Naive thymus-derived CD4-positive, alpha-beta T cell (primary cell): ENCODE results near the gene UNC13A. TPM values are rescaled to one million over a fixed set of nuclear protein-coding genes. Genes with fewer than 3 reads are reported as not detected.

ENCODE experiments used
- ATAC-seq: fragments of 150-1000 bp; cut with Tn5 transposase; 2 replicates; pipeline ENCODE4 v1.10.0; 2021; ENCODE audit warnings: mild to moderate bottlenecking, moderate library complexity
- CTCF ChIA-PET: fragments of 350-600 bp; sonication (Branson Sonifier 250); formaldehyde crosslinking; loops from one replicate; lab custom pipeline; 2021; ENCODE audit warnings: antibody characterized with exemption; lab: Charles Lee
- POLR2A ChIA-PET: fragments of 350-600 bp; sonication (Branson Sonifier 250); formaldehyde crosslinking; loops from one replicate; lab custom pipeline; 2021; ENCODE audit warnings: antibody characterized with exemption, inconsistent platforms; lab: Charles Lee
- DNase-seq, 9 donors: peaks; one replicate each; pipeline versions ENCODE4 v3.0.0 to v3.0.0-alpha.2; 2020 to 2022; ENCODE audit warnings: mixed read lengths in 1 of 9
- H3K27ac ChIP-seq: one replicate; pipeline ENCODE4 v1.7.0; 2013; ENCODE audit warnings: mild to moderate bottlenecking, low read depth, low read length, moderate library complexity
- H3K27me3 ChIP-seq, 2 donors: one replicate each; pipeline ENCODE4 v1.7.0; 2013; ENCODE audit warnings: low read length in 2 of 2, mild to moderate bottlenecking in 2 of 2, moderate library complexity in 2 of 2; ENCODE audit not compliant: control insufficient read depth in 2 of 2, insufficient read depth in 2 of 2
- H3K36me3 ChIP-seq, 3 experiments: 1 replicate in 2 of 3; 2 replicates in 1 of 3; pipeline ENCODE4 v1.7.0; 2013; ENCODE audit warnings: low read length in 3 of 3, mild to moderate bottlenecking in 3 of 3, moderate library complexity in 1 of 3; ENCODE audit not compliant: insufficient read depth in 3 of 3, control insufficient read depth in 2 of 3
- H3K4me1 ChIP-seq, 2 donors: one replicate each; pipeline ENCODE4 v1.7.0; 2013; ENCODE audit warnings: low read length in 2 of 2, mild to moderate bottlenecking in 2 of 2, moderate library complexity in 1 of 2; ENCODE audit not compliant: control insufficient read depth in 2 of 2, insufficient read depth in 2 of 2
- H3K4me3 ChIP-seq: 2 replicates; pipeline ENCODE4 v1.7.0; 2013; ENCODE audit warnings: mild to moderate bottlenecking, low read length
- H3K9me3 ChIP-seq, 3 experiments: 1 replicate in 2 of 3; 2 replicates in 1 of 3; pipeline ENCODE4 v1.7.0; 2013; ENCODE audit warnings: low read length in 3 of 3; ENCODE audit not compliant: control insufficient read depth in 2 of 3
- H3K27ac Mint-ChIP-seq, 9 donors: one replicate each; pipeline ENCODE4 v1.8.0; 2020 to 2022; ENCODE audit warnings: mixed read lengths in 9 of 9, mild to moderate bottlenecking in 8 of 9, moderate library complexity in 5 of 9, inconsistent platforms in 2 of 9
- H3K27me3 Mint-ChIP-seq, 5 donors: one replicate each; pipeline ENCODE4 v1.8.0; 2021 to 2022; ENCODE audit warnings: mixed read lengths in 5 of 5, mild to moderate bottlenecking in 1 of 5
- H3K36me3 Mint-ChIP-seq, 5 donors: one replicate each; pipeline ENCODE4 v1.8.0; 2020 to 2022; ENCODE audit warnings: mixed read lengths in 5 of 5, mild to moderate bottlenecking in 3 of 5, inconsistent platforms in 1 of 5
- H3K4me1 Mint-ChIP-seq, 7 donors: one replicate each; pipeline ENCODE4 v1.8.0; 2020 to 2022; ENCODE audit warnings: mixed read lengths in 7 of 7, mild to moderate bottlenecking in 3 of 7, inconsistent platforms in 1 of 7
- H3K4me3 Mint-ChIP-seq, 10 donors: one replicate each; pipeline ENCODE4 v1.8.0; 2020 to 2022; ENCODE audit warnings: mild to moderate bottlenecking in 10 of 10, mixed read lengths in 10 of 10, moderate library complexity in 6 of 10, inconsistent platforms in 2 of 10
- H3K9me3 Mint-ChIP-seq, 11 donors: one replicate each; pipeline ENCODE4 v1.8.0; 2020 to 2022; ENCODE audit warnings: mixed read lengths in 11 of 11, mild to moderate bottlenecking in 4 of 11, inconsistent platforms in 1 of 11, moderate library complexity in 1 of 11
- intact Hi-C, 2 donors: fragments of 100-400 bp; cut with micrococcal nuclease; formaldehyde crosslinking; loops; one replicate each; pipeline ENCODE4 v1.15.1; 2023
- polyA plus RNA-seq, 2 donors: library from polyadenylated mRNA; unstranded; fragments of 300-500 nt; fragmentation: Illumina TruSeq; gene quantifications; one replicate each; pipeline ENCODE4 v1.2.3, GENCODE V29; 2021
- total RNA-seq, 6 experiments: library from RNA in 5 of 6; stranded (reverse) in 5 of 6; gene quantifications; 1 replicate in 5 of 6; 2 replicates in 1 of 6; pipeline ENCODE4 v1.2.3 and lab custom pipeline; 2021 to 2026

UNC13A gene
- total and polyA plus RNA-seq, 7 experiments from 2014 or later, result 0.02 to 0.30 (median 0.04) TPM; not detected in 1

DNA sequence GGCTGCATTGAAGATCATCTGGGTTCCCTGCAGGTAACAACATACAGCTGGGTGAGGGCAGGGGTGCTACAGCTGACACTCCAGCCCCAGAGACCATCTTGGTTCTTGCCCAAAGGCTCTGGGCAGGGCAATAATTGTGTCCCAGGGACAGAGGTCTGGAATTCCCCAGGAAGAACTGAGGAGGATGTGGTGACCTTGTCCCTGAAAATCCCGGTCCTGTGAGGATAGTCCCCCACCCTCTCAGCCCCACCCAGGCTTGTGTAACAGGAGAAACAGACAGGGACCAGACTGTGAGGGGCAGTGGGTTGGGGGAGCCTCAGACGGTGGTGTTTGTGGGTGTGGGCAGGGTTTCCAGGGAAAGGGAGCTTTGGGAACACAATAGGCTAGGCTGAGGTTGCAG lies 69.2 kb downstream of the UNC13A start:
- DNase-seq (no peak), ATAC-seq (no peak)
- Histone ChIP-seq H3K36me3 (no peaks in the 10 kb centered on the region), H3K4me1 (peaks cover 0 to 5% of the 10 kb centered on the region in 2 donors), H3K4me3 (no peak overlapping the region), H3K27ac (no peak overlapping the region), H3K9me3 (peaks cover 0 to 3% (median 0%) of the 10 kb centered on the region in 3 experiments), H3K27me3 (peaks cover 0 to 4% of the 10 kb centered on the region in 2 donors)
- Mint-ChIP-seq H3K27me3 (peaks cover 17 to 35% (median 26%) of the 10 kb centered on the region in 5 donors), H3K4me1 (peaks cover 0 to 9% (median 4%) of the 10 kb centered on the region in 7 donors), H3K36me3 (peaks cover 0 to 4% (median 0%) of the 10 kb centered on the region in 5 donors), H3K27ac (no peak overlapping the region), H3K9me3 (peaks cover 0 to 13% (median 5%) of the 10 kb centered on the region in 11 donors), H3K4me3 (no peak overlapping the region)
- ChIA-PET CTCF (no interaction called here), POLR2A (no interaction called here)
- intact Hi-C loops, result no loop called here

DNA sequence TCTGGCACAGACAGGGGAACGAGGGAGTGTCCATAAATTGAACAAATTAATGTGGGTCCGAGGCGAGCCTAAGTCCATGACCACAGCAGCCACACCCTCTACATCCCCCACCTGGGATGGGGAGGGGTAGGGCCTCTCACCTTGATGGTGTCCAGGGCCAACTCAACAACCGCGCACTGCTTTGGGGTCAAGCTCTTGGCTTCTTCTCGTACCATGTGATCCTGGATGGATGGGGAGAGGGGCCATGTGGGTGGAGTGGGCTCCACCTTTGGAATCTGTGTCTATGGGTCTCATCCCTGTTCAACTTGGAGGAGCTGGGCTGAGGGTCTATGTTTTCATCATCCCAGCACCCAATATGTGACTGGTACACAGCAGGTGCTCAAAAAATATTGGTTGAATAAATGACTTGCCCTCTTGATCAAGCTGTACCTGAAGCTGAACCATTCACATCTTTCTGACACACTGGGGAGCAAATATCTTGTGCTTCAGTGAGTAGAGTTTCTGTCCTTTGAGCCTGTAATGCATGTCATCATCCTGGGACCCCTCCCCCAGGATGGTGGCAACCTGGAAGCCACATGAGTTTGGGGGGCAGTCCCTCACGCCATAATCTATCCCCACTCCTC lies 69.8 kb downstream of the UNC13A start:
- DNase-seq (no peak), ATAC-seq (no peak)
- Histone ChIP-seq H3K27me3 (peaks cover 0 to 4% of the 10 kb centered on the region in 2 donors), H3K36me3 (no peaks in the 10 kb centered on the region), H3K9me3 (peaks cover 0 to 3% (median 0%) of the 10 kb centered on the region in 3 experiments), H3K4me3 (no peak overlapping the region), H3K4me1 (peaks cover 0 to 5% of the 10 kb centered on the region in 2 donors), H3K27ac (no peak overlapping the region)
- Mint-ChIP-seq H3K4me1 (peaks cover 0 to 9% (median 4%) of the 10 kb centered on the region in 7 donors), H3K27ac (no peak overlapping the region), H3K27me3 (peaks cover 17 to 35% (median 26%) of the 10 kb centered on the region in 5 donors), H3K36me3 (peaks cover 0 to 4% (median 0%) of the 10 kb centered on the region in 5 donors), H3K4me3 (peak overlapping the region in 1 of 10 donors; percentile 44), H3K9me3 (peaks cover 0 to 13% (median 5%) of the 10 kb centered on the region in 11 donors)
- ChIA-PET POLR2A (no interaction called here), CTCF (no interaction called here)
- intact Hi-C loops, result no loop called here

DNA sequence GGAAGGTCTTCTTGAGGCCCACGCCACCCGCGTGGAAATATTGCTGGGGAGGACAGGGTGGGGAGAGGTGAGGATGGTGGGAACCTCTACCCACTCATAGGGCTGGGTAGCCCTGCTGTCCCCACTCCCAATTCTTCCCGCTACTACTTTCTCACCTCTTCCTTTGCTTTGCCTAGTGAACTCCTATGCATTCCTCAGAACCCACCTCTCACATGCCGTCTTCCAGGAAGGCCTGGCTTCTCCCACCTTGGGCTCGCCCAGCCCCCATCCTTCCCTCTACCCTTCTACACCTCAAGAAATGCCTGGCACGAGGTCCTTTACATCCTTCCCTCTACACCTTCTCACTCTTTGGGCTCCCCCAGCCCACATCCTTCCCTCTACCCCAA lies 70.4 kb downstream of the UNC13A start:
- H3K27ac Mint-ChIP-seq, result no peak overlapping the region
- Histone ChIP-seq H3K4me1 (peaks cover 0 to 5% of the 10 kb centered on the region in 2 donors), H3K4me3 (no peak overlapping the region), H3K9me3 (peaks cover 0 to 3% (median 0%) of the 10 kb centered on the region in 3 experiments), H3K27me3 (peaks cover 0 to 4% of the 10 kb centered on the region in 2 donors), H3K27ac (no peak overlapping the region), H3K36me3 (no peaks in the 10 kb centered on the region)
- intact Hi-C loops, result no loop called here
- H3K9me3 Mint-ChIP-seq, result peaks cover 0 to 13% (median 5%) of the 10 kb centered on the region in 11 donors
- peaks cover 0 to 8% (median 4%) of the 10 kb centered on the region in 7 donors for H3K4me1 Mint-ChIP-seq
- ChIA-PET CTCF (interaction anchor here (1.7 kb wide), 1 partner anchor 12 kb away, joined by 6 read pairs; no protein-coding TSS in a partner anchor), POLR2A (no interaction called here)
- peak overlapping the region in 1 of 10 donors; percentile 44 for H3K4me3 Mint-ChIP-seq
- peaks cover 0 to 4% (median 0%) of the 10 kb centered on the region in 5 donors for H3K36me3 Mint-ChIP-seq
- no peak for ATAC-seq
- DNase-seq, result no peak
- peaks cover 19 to 33% (median 26%) of the 10 kb centered on the region in 5 donors for H3K27me3 Mint-ChIP-seq

DNA sequence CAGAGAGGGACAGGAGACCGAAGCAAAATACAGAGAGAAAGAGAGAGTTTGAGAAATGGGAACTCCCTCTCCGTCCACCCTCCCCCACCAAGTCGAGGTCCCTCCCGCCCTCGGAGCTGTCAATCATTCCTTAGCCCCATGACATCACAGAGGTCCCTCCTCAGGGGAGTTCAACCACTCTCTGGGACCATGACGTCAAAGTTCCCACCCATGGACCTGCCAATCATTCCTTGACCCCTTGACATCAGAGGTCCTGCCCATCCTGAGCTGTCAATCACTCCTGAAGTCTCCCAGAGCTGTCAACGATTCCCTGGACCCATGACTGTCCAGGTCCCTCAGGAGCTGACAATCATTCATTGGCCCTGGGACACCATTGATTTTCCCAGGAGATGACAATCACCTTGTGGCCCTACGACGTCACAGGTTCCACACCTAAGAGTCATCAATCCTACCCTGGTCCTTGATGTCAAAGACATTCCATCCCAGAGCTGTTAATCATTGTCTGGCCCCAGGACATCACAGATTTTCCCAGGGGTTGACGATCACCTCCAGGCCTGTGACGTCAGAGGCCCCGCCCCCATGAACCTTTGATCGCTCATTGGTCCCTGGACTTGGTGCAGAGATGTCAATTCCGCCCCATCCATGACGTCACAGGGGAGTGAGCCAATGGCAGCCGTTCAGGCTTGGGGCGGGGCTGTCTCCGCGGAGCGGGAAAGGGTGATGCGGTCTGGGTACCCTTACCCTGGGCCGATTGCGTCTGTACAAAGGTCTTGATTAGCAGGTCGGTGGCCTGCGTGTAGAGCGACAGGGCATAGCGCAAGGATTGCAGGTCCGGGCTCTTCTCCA lies 71.0 kb downstream of the UNC13A start:
- no peak overlapping the region for H3K4me3 ChIP-seq
- peaks cover 0 to 3% (median 0%) of the 10 kb centered on the region in 3 experiments for H3K9me3 ChIP-seq
- intact Hi-C loops, result no loop called here
- Mint-ChIP-seq H3K36me3 (peaks cover 0 to 4% (median 0%) of the 10 kb centered on the region in 5 donors), H3K27me3 (peaks cover 19 to 36% (median 26%) of the 10 kb centered on the region in 5 donors), H3K9me3 (peaks cover 0 to 11% (median 5%) of the 10 kb centered on the region in 11 donors), H3K4me3 (peak overlapping the region in 5 of 10 donors; percentile 16 to 40 (median 37)), H3K4me1 (peaks cover 0 to 7% (median under 1%) of the 10 kb centered on the region in 7 donors), H3K27ac (no peak overlapping the region)
- POLR2A ChIA-PET, result no interaction called here
- H3K4me1 ChIP-seq, result peaks cover 0 to 5% of the 10 kb centered on the region in 2 donors
- H3K36me3 ChIP-seq, result no peaks in the 10 kb centered on the region
- H3K27me3 ChIP-seq, result peaks cover 0 to 4% of the 10 kb centered on the region in 2 donors
- no peak for DNase-seq
- H3K27ac ChIP-seq, result no peak overlapping the region
- peak; percentile 27 for ATAC-seq
- CTCF ChIA-PET, result interaction anchor here (1.7 kb wide), 1 partner anchor 11 kb away, joined by 6 read pairs; no protein-coding TSS in a partner anchor

DNA sequence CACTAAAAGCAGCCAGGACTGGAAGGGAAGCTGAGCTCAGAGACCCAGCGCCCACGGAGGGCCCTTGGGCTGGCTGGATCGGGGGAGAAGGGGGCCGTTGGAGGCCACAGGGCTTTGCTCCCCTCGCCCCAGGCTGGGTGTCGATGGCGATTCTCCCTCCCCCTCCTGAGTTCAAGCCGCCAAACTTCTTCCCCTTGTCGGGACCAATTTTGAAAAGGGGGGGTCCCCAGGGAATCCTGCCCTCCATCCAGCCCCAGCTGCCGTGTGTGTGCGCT lies 71.5 kb downstream of the UNC13A start:
- peaks cover 0 to 1% (median 0%) of the 10 kb centered on the region in 5 donors for H3K36me3 Mint-ChIP-seq
- DNase-seq (no peak), ATAC-seq (no peak)
- H3K27ac Mint-ChIP-seq, result no peak overlapping the region
- peaks cover 0 to 4% of the 10 kb centered on the region in 2 donors for H3K27me3 ChIP-seq
- intact Hi-C loops, result no loop called here
- no peak overlapping the region for H3K4me3 ChIP-seq
- H3K4me1 ChIP-seq, result peaks cover 0 to 5% of the 10 kb centered on the region in 2 donors
- peaks cover 0 to 7% (median 2%) of the 10 kb centered on the region in 11 donors for H3K9me3 Mint-ChIP-seq
- H3K27ac ChIP-seq, result no peak overlapping the region
- peaks cover 19 to 40% (median 26%) of the 10 kb centered on the region in 5 donors for H3K27me3 Mint-ChIP-seq
- peaks cover 0 to under 1% (median 0%) of the 10 kb centered on the region in 3 experiments for H3K9me3 ChIP-seq
- H3K4me1 Mint-ChIP-seq, result peaks cover 0 to 7% (median 0%) of the 10 kb centered on the region in 7 donors
- POLR2A ChIA-PET, result no interaction called here
- CTCF ChIA-PET, result interaction anchor here (1.7 kb wide), 1 partner anchor 10 kb away, joined by 6 read pairs; no protein-coding TSS in a partner anchor
- no peaks in the 10 kb centered on the region for H3K36me3 ChIP-seq
- H3K4me3 Mint-ChIP-seq, result peak overlapping the region in 6 of 10 donors; percentile 12 to 58 (median 37)

DNA sequence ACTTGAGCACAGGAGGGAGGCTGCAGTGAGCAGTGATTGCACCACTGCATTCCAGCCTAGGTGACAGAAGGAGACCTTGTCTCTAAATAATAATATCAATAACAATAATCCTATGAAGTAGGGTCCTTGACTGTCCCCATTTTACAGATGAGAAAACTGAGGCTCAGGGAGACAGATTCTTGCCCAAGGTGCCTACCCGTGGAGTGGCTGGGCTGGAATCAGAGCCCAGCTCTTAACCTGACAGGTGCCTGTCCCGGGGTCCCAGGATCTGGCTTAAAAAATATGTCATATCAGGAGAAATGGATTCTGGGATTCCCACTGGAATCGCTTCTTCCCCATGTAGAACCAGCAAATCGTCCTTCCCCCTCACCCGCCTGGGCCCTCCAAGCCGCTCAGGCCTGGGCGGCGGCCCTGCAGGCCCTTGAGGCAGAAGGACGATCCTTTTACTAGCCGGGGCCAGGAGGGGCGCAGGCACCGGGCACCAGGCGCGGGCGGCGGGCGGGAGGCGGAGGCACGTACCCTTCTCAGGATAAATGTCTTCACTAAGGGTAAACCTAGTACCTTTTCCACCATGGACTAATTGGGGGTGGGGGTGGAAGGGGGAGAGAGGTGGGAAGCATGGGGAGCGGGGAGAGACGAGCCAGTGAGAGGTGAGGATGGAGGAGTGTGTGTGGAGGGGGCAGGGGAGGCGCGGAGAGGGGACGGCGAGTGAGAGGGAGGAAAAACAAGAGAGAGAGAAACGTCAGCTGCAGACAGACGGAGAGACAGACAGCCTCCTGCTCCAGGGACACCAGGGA lies 72.1 kb downstream of the UNC13A start:
- intact Hi-C loops, result no loop called here
- no peak overlapping the region for H3K27ac ChIP-seq
- ChIA-PET CTCF (interaction anchor here (1.7 kb wide), 1 partner anchor 10 kb away, joined by 6 read pairs; no protein-coding TSS in a partner anchor), POLR2A (no interaction called here)
- peak overlapping the region in 6 of 10 donors; percentile 12 to 58 (median 37) for H3K4me3 Mint-ChIP-seq
- H3K9me3 ChIP-seq, result no peaks in the 10 kb centered on the region
- H3K27me3 Mint-ChIP-seq, result peaks cover 19 to 40% (median 26%) of the 10 kb centered on the region in 5 donors
- no peak overlapping the region for H3K27ac Mint-ChIP-seq
- DNase-seq (no peak), ATAC-seq (no peak)
- H3K36me3 Mint-ChIP-seq, result no peaks in the 10 kb centered on the region
- H3K27me3 ChIP-seq, result peaks cover 0 to 4% of the 10 kb centered on the region in 2 donors
- peaks cover 0 to 7% (median 0%) of the 10 kb centered on the region in 7 donors for H3K4me1 Mint-ChIP-seq
- H3K36me3 ChIP-seq, result no peaks in the 10 kb centered on the region
- H3K9me3 Mint-ChIP-seq, result peaks cover 0 to 4% (median 0%) of the 10 kb centered on the region in 11 donors
- no peak overlapping the region for H3K4me3 ChIP-seq
- H3K4me1 ChIP-seq, result peaks cover 0 to 5% of the 10 kb centered on the region in 2 donors
